Lower leg skin (tissue), 4 donors: ENCODE measurements around the gene ZNHIT2. TPM values are rescaled to one million over a fixed set of nuclear protein-coding genes. Genes with fewer than 3 reads are reported as not detected.
"Not testable (repeated sequence)": the region's sequence is repeated elsewhere in the genome, so short reads cannot be mapped to it uniquely, and the experiment has no call there.

Experiments
- DNase-seq, 2 donors: peaks; one replicate each; pipeline ENCODE4 v3.0.0-alpha.2; 2019; ENCODE audit warnings: low spot score in 2 of 2
- H3K4me3 ChIP-seq: fragments of 200-600 bp; sonication (generic); 2 replicates; pipeline ENCODE4 v1.5.1; 2017; ENCODE audit warnings: mild to moderate bottlenecking, low read depth; ENCODE audit not compliant: poor library complexity, severe bottlenecking
- CTCF ChIP-seq, 3 donors: fragments of 450-650 bp; IDR thresholded peaks; one replicate each; pipeline ENCODE4 v1.5.1; 2016; ENCODE audit warnings: antibody characterized with exemption in 3 of 3, mild to moderate bottlenecking in 3 of 3, moderate library complexity in 2 of 3
- POLR2A ChIP-seq, 2 donors: fragments of 450-650 bp; IDR thresholded peaks; one replicate each; pipeline ENCODE4 v1.6.1; 2016 to 2017; ENCODE audit warnings: antibody characterized with exemption in 2 of 2, mild to moderate bottlenecking in 1 of 2, moderate library complexity in 1 of 2
- WGBS, 2 donors: methylation state at CpG; one replicate each; pipeline ENCODE4 v1.1.5; 2018; 5-methylcytosine and 5-hydroxymethylcytosine counted together
- intact Hi-C: fragments of 100-400 bp; cut with DNase I; formaldehyde crosslinking; loops from one replicate; pipeline ENCODE4 v1.15.0; 2023; ENCODE audit warnings: low total_unique reads
- total RNA-seq, 4 donors: library from RNA; depleted of rRNA; stranded (reverse); fragments of >200 nt; gene quantifications; one replicate each; pipeline ENCODE4 v1.1.0, GENCODE V29; 2016

Gene ZNHIT2
- total RNA-seq, 4 donors from 2014 or later, result 10.7 to 24.9 (median 17.7) TPM

GRCh38 chr11:65124480-65125196, 7.1 kb upstream of the ZNHIT2 start:
- intact Hi-C loops, result no loop called here
- no peak for DNase-seq
- no peak for TF ChIP-seq CTCF (IDR thresholded peaks at IDR 0.05)
- no peak for TF ChIP-seq POLR2A (IDR thresholded peaks at IDR 0.05)
- H3K4me3 ChIP-seq, result no peak overlapping the region
- WGBS, 2 donors, result 90% methylated on average over 5 of the region's 5 CpGs

DNA sequence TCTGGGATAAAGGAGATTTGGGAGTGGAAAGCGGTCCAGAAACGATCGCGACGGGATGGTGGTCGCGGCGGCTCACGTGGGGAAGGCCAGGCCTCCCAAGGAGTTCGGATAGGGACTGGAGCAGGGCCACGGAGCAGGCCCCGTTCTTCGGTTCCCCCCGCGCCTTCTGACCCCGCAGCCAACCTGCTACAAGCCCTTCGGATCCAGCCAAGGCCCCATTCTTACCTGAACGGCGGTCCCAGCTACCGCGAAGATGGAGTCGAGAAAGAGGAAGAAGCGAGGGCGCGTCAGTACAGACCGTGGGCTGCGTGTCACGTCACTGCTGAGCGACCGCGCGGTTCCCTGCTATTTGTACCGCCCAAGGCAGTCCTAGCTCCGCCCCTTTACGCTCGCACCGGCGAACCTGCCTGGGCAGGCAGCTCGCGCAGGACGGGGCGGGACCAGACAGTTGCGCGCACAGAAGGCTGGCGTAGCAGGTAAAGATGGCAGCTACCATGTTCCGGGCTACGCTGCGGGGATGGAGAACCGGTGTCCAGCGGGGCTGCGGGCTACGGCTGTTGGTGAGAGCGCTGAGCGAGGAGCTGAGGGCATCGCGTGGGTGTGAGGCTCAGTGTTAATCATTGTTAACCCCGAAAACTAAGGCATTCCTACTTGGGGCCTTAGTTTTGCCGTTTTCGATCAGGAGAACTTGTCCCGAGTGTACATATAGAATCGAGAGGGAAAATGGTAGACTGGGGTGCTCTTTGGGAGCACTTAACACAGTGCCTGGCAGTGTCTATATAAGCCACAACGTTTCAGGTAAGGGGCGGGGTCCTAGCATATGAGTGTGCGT, 4.6 kb upstream of the ZNHIT2 start, which contains the start of the genes FAU and MRPL49:
Gene FAU (minus strand): TSS at position 270 of the 832 bp plus-strand sequence. CDS start 321 bp downstream, outside the sequence.
Gene MRPL49 (plus strand): TSS at position 457 of the 832 bp plus-strand sequence. CDS start 26 bp downstream, at position 483.
- WGBS, 2 donors, result 0% methylated on average over 48 to 64 of the region's 64 CpGs
- intact Hi-C loops, result no loop called here
- TF ChIP-seq CTCF (IDR thresholded peaks at IDR 0.05) (no peak), POLR2A (IDR thresholded peaks at IDR 0.05) (no peak)

GRCh38 chr11:65121447-65121864, 4.0 kb upstream of the ZNHIT2 start:
- intact Hi-C loops, result no loop called here
- H3K4me3 ChIP-seq, result peak overlapping the region; percentile 80
- WGBS, 2 donors, result 1 to 2% methylated on average over 22 of the region's 22 CpGs
- DNase-seq, result no peak
- TF ChIP-seq POLR2A (IDR thresholded peaks at IDR 0.05), result no peak
- no peak for TF ChIP-seq CTCF (IDR thresholded peaks at IDR 0.05)

More for the DNA sequence above, 4.6 kb upstream of the ZNHIT2 start, which contains the start of the genes FAU and MRPL49:
- peak within 1 kb of the TSS; percentile 80 for H3K4me3 ChIP-seq
- DNase-seq, result peak; percentile 97 to 100

GRCh38 chr11:65120831-65121230, 3.3 kb upstream of the ZNHIT2 start:
- H3K4me3 ChIP-seq, result no peak overlapping the region
- no peak for DNase-seq
- WGBS, 2 donors, result 76 to 83% methylated on average over 3 of the region's 3 CpGs
- intact Hi-C loops, result no loop called here
- no peak for TF ChIP-seq CTCF (IDR thresholded peaks at IDR 0.05)
- no peak for TF ChIP-seq POLR2A (IDR thresholded peaks at IDR 0.05)

GRCh38 chr11:65119670-65119995, 2.1 kb upstream of the ZNHIT2 start:
- H3K4me3 ChIP-seq, result no peak overlapping the region
- no peak for DNase-seq
- intact Hi-C loops, result no loop called here
- TF ChIP-seq POLR2A (IDR thresholded peaks at IDR 0.05) (no peak), CTCF (IDR thresholded peaks at IDR 0.05) (no peak)

DNA sequence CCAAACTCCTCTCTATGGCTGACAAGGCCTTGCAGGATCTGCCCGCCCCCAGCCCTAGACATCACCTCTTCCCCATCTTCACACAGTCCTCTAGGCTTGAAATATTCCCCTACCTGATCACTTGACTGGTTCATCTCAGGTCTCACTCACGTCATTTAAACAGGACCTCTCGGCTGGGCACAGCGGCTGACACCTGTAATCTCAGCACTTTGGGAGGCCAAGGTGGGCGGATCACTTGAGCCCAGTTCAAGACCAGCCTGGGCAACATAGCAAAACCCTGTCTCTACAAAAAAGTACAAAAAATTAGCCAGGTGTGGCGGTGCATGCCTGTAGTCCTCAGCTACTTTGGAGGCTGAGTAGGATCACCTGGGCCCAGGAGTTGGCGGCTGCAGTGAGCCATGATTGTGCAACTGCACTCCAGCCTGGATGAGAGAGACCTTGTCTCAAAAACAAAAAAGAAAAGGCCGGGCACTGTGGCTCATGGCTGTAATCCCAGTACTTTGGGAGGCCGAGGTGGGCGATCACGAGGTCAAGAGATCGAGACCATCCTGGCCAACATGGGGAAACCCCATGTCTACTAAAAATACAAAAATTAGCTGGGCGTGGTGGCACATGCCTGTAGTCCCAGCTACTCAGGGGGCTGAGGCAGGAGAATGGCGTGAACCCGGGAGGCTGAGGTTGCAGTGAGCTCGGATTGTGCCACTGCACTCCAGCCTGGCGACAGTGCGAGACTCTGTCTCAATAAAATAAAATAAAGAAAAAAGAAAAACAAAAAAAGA, 1.6 kb upstream of the ZNHIT2 start:
- 88% methylated on average over 18 of the region's 18 CpGs for WGBS, 2 donors
- intact Hi-C loops, DNase-seq, H3K4me3 ChIP-seq: not testable (repeated sequence)
